ENCODE data around the gene SLC5A10.

The SLC5A10 gene

DNA sequence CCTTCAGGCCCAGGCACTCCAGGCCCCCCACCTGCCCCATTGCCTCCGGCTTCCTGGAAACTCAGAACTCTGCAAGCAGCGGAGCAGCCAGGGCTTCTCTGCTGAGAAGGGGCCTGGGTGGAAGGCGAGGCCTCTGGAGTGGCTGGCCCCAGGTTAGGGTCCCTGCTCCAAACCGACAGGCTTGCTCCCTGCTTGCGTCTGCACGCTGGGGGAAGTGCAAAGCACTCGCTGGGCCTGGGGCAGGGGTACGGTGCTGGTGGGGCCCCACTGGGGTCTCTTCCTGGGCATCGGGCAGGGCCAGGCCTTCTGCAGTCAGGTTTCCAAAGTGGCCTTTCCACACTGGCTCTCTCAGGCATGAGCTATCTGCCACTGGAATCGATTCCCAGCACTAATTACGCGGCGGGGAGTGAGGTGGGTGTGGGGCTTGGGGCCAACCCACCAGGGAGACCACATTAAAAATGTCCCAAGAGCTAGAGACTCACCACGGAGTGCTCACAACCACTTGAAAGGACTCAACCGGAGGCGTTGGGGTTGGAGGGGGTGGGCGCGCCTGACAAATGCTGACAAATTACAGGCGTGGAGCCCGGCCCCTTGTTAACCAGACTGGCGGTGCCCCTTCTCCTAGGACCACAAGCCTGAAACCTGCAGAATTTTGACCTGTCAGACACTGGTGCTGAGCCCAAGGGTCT is 34.7 kb downstream of the SLC5A10 start:
- DNase-seq, result no peak

DNA sequence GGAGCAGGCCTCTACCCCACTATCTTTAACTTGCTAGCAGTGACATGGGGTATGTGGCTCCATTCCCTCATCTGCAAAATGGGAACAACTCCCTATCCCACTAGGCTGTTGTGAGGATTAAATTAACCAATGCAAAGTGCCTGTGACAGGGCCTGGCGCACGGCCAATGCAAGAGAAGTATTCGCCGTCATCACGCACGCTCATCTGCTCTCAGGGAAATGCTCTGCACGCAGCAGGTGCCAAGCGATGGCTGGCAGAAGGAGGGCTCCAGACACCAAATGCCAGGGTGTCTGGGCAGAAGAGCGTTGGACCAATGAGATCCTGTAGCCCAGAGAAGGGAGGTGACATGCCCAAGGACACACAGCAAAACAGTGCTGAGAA is 35.3 kb downstream of the SLC5A10 start:
- DNase-seq, result no peak

DNA sequence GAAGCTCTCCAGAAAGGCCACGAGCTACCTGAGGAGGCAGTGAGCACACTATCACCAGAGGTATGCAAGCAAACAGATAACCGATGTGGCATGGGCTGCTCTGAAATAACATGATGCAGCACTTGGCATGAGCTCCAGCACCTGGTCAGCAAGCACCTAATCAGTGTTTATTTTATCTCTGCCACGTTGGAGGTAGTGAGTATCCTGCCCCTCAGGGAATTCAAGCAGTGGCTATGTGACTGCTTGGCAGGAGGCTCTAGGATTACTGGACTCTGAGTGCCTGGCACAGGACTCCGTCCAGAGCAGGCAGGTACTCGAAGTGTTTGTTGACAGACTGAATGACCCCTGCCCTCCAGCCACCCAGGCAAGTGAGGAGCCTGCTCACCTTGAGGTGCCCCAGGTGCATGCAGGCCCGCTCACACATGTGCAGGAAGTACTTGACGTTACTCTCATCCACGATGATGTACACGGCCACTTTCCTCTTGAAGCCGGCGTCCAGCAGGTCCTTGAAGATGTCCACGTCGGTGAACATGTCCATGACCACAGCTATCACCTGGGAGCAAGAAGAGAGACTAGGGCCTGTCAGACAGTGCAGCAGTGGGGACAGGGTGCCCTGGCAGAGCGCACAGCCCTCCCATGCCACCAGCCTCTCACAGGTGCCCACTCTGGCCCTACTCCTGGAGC is 36.0 kb downstream of the SLC5A10 start:
- no peak for DNase-seq

DNA sequence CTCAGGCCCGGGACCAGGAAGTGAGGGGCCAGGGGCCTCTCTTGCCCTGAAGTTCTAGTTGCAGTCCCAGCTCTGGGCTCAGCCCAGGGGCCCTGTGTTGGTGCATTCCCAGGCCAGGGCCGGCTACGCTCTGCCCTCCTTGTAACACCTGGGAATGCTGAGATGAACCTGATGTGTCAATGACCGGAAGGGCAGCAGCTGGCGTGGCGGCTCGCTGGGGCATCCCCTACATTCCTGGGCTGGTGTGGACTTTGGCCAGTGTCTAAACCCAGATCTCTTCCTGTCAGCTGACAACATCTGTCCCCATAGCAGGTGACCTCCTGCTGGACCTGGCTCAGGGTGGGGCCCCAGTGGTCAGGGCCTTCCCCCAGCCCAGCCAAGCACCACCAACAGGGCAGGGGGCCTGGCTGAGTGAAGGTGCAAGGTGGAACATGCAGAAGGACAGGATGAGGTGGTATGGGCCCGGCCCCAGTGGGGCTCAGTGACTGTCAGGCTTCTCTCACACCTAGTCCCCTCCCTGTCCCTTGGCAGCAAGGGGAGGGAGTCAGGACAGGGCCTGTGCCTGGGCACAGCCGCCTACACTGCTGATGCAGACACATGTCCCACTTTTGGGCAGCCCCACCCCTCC is 36.7 kb downstream of the SLC5A10 start:
- no peak for DNase-seq

DNA sequence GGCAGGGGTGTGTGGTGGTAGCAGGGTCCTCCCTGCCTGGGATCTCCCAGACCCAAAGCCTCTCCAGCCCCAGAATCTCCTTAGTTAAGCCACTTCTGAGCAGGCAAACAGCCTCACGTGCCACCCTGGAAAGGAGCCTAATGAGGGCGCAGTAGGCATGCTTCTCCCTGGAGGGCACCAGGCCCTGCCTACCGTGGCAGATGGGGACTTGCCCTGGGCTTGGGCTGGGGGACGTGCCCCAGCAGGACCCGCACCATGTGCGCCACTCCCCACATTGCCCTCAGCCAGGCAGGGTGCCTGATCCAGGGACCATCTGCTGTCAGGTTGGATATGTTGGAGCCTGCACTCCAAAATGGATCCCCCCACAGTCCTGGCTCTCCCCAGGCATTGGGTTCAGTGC is 38.4 kb downstream of the SLC5A10 start:
- no peak for DNase-seq

DNA sequence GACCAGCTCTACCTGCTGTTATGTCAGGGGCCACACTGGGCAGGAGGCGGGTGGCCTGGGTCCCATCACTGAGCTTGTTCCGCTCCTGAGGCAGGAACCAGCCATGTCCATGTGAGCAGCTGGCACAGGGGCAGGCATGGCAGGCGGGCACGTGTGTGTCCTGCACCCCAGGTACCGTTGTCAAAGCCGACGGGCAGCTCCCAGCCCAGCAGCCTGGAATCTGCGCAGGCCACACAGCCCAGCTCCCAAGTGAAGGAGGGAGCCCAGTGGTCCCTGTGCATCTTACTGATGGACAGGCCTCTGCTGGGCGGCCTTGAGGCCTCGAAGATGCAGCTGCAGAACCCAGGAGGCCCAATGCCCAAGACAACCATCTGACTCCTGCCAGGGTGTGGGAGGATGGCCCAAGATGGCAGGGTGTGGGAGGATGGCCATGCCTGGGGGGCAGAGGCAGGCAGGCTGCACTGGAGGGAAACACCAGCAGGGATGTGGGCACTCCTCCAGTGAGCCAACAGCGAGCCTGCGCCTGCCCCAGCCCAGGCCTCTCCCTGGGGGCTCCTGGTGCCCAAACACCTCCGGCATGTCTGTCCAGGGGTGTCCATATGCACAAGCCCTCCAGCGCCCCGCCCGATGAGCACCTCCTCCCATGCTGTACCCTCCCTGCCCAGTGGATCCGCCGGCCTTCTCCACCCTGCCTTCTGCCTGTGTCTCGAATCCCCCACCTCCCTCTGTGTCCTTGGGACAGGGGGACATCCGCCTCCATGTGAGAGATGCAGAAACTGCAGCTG is 39.8 kb downstream of the SLC5A10 start:
- no peak for DNase-seq

DNA sequence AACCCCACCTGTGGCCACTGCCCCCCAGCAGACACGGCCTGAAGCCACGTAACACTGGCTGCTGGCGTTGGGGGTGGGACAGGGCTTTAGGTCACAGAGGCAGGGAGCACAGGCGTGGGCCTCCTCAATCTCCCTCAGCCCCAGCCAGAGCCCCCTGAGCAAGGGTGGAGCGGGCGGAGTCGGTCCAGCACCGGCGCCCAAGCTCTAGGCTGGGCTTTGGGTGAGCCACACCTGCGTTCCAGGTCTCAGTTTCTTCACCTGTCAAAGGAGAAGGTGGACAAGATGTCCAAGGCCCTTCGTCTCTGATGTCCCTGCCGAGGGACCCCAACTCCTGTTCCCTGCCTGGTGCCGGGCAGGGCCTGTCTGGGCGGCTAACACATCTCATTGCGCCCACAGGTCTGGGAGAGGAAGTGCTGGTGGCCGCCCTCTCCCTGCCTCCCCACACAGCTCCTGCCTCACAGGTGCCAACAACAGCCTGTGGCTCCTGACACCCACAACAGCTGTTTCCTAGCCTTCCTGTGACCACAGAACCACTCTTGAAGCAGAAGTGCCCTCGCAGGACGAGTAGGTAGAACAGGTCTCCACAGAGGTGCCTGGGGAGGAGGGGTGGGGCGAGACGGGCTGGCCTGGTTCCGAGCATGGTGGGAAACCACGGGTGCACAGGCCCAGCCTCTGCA is 40.6 kb downstream of the SLC5A10 start:
- no peak for DNase-seq

DNA sequence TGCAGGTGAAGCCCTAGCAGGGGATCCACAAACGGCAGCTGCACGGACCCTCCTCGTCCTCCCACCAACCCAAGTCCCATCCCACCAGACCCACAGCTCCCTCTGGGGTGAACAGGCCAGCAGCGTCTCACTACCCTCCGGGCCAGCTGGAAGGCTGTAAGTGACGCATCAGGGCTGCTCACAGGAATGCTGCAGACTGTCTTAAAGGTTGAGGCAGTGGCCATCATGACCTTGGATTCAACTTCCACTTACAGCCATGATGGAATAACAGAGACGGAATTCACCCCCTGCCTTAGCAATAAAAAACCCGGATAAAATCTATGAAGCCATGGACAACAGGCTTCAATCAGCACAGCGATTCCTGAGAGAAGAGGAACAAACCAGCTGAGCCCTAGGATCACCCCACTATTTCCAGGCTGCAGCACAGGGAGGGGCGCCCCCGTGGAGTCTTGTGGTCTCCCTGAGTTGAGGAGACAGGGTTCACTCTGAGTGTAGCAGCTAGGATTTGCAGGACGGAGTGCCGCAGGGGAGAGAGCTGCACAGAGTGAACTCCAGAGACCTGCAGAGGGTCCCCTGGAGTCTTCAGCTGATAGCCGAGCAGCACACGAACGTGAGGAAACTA is 42.1 kb downstream of the SLC5A10 start:
- no peak for DNase-seq

DNA sequence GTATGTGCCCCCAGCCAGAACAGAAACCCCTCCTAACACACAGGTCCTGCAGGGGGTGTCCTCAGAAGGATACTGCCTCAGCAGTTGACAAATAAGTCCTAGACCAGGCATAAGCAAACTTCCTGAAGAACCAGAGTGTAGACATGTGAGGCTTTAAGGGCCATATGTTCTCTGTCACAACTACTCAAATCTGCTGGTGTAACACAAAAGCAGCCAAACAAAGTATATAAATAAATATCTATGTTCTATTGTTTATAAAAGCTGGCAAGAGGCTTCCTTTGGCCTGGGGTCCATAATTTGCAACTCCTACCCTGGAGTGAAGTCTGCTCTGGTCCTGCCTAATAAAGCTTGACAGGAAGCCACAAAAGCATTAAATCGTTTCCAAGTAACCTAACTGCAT is 42.7 kb downstream of the SLC5A10 start:
- no peak for DNase-seq

DNA sequence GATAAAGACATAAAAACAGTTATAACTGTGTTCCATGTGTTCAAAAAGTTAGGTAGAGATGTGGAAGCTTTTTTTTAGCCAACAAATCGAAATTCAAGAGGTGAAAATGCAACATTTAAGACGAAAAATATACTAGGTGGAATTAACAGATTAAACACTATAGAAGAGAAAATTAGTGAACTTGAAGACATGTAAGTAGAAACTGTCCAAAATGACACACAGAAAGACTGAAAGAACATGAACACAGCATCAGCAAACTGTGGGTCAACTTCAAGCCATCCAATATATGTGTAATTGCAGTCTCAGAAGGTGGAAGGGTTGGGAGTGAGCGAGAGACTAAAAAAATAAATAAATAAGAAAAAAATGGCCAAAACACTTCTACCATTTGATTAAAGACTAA is 43.3 kb downstream of the SLC5A10 start:
- no peak for DNase-seq

DNA sequence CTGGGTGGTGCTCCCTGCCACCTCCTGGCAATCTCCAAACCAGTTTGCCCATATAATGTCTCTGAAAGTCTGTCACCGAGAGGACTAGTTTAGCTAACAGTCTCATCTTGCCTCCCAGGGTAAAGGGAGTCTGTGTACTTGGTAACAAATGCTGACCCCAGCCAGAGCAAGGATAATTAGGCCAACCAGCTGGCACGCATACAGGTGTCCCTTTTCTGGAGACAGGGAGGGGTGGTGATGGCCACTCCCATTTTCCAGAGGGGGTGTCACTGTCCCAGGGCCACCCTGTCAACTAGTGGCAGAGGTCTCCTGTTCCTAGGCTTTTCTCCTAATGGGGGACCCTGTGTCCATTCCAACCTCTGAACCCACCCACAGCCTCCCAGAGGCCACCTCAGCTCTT is 44.5 kb downstream of the SLC5A10 start:
- DNase-seq, result no peak

DNA sequence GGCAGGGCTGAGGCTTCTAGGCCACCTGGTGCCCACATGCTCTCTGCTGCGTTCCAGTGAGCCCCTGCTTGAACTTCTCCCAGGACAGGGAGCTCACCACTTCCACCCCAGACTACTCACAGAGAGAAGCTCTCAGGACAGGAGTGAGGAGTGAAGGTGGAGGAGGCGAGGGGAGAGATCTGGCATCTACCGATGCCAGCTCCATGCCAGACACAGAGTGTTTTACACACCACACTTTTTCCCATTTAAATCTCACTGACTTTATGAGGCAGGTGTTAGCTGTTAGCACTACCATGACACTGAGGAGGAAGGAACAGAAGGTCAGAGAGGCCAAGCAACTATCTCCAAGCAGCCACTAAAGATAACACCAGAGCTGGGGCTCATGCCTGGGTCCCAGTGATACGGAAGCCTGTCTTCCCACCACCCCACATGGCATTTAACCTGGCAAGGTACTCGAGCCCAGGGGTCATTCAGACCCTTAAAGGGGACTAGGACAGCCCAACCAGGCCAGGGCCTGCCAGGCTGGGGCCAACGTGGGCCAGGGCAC is 45.8 kb downstream of the SLC5A10 start:
- DNase-seq, result no peak

DNA sequence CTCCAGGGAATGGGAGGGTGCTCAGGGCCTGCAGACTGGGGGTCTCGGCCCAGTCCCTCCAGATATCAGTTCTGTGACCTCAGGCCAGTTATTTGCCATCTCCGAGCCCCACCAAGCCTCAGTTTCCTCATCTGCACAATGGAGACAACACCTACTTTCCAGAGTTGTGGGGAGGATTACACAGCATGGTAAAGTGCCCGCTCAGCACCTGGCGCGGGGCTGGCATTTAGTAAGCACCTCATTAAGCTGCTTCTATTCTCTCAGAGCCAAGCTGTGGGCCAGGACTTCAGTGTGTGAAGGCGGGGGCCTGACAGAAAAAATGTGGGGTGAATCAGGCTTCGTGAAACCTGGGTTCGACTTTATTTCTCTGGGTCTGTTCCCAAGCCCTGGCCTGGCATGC is 47.4 kb downstream of the SLC5A10 start:
- no peak for DNase-seq

DNA sequence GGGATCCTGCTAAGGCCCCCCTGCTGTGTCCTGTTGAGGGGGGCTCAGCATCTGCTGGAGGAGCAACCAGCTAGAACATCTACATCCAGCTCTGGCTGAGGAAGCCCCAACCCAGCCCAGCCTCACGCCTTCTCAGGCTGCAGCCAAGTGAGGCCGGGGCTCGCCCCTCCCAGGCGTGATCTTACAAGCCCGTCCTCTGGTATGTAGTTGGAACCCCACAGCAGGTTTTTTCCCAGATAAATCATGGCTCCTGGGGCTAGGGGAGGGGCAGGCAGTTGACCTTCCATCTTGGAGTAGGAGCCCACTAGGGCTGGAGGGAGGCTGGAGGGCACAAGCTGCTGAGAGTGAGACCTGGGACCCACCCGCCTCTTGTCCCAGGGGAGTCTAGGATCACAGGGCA is 47.9 kb downstream of the SLC5A10 start:
- no peak for DNase-seq

DNA sequence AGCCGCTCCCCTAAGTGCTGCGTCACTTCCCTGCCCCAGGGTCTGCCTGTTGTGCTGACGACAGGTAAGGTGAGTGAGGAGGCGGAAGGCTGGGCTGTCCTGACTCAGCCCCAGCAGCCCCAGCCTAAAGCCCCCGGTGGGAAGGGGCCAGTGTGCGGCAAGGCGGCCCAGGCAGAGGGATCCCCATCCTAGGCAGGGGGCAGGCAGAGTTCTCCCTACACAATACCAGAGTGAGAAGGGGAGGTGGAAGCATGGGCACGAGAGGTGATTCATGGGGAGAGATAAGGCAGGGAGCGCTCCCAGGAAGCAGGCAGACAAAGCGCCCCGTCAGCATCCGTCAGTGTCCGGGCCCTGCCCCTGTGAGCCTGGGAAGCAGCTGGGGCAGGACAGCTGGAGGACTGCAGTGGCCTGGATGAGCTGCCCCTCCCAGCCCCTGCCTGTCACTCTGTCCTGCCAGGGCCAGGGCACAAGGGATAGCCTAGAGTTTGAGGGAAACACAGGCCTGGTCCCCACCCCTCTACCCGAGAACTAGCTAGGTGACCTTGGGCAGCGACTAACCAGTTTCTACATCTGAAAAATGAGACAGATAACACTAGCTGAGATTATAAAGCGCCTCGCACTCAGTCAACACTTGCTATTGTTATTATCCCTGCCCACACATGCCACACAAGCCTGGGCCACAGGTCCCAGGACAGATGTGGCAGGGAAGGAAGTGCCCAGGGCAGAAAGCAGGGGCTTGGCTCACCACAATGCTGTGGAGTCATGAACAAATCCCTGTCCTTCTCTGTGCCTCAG is 48.8 kb downstream of the SLC5A10 start:
- DNase-seq, result no peak

DNA sequence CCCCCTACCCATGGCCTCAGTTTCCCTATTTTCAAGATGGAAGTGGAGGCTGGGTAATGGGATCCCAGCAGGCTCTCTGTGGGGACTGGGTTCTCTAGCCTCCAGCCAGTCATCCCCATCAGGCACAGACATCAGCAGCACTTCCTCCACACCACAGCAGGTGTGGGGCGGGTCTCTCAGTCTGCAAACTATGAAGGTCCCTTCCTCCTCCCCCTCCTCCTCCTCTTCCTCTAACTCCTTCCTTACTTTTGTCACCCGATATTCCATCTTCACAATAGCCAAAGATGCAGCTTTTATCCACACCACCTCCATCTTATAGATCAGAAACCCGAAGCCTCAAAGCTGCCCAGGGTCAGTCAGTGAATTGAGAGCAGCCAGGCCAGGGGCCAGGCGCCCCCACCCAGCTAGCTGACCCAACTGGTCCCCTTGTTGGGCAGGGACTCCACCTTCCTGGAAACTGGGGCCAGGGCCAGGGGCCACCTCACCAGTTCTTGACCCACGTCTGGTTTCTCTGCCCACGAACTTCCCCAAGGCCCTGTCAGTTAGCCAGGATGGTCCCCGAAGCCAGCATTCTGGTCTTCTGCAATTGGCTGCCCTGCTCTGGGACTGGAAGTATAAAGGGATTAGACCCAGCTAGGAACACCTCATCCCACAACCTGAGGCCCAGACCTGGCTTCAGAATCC is 50.1 kb downstream of the SLC5A10 start:
- DNase-seq, result no peak

DNA sequence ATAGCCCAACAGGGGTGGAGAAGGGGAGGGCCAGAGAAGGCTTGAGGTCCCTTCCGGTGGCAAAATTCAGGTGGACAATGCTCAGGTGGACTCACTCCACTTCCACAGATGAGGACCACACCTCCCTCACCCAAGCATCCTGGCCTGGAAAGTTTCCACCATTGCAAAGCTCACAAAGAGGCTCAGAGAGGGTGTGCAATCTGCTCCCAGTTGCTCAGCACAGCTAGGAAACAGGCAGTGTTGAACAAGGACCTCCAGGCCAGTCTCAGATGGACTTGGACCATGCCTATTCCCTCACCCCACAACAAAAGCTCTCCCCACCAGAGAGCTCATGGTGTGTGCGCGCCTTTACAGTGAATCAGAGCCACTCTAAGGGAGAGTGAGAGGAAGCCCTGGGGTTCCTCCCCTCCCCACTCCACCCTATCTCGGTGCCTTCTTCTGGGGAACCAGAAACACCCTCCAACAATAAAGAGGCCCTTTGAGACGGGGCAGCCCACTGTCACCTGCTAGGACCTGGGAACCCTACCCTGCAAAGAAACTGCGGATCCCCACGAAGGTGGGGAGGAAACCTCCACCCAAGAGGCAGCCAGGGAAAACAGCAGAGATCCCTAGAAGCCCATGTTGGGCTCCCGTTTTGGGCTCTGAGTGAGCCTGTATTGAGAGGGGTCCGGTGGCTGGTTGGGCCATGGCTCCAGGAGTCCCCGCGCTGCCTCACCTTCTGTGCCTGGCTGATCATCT is 51.0 kb downstream of the SLC5A10 start:
- peak; percentile 54 for DNase-seq

DNA sequence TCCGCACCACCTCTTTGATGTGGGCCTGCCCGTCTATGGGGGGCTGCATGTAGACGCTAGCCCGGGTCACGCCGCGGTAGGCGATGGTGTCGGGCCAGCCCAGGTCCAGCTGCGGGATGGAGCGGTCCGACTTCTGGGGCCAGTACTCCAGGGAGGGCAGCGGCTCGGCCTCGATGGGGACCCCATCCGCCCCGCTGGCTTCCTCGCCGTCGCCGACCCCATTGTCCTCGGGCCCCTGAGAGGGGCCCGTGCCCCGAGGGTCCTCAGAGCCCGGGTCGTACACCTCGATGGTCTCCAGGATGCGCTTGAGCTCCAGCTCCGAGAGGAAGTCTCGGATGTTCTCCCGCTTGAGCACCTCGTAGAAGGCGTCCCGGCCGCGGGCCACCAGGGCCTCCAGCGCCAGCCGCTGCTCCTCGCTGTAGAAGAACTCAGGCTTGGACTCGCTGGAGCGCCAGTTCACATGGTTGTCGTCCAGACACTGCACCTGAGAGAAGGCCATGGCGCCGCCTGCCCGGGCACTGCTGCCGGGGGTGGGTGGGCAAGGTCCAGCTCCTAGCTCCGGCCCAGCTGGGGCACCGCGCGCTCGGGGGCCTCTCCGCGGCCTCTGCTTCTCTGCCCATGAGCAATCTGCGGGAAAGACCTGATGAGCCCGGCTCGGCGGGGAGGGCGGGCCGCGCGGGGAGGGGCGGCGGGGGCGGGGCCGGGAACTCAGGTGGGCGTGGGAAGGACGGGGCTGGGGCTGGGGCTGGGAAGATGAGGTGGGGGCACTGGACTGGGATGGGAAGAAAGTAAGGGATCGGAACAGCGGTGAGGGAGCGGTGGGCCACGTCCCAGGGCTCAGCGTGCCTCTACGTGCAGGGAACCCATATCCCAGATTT is 51.8 kb downstream of the SLC5A10 start:
- peak; percentile 45 for DNase-seq
